GM18868 (cell line): Measurements from ENCODE around the gene ILDR2.

Experiments
- ATAC-seq: cut with Tn5 transposase; IDR thresholded peaks from one replicate; pipeline ENCODE4 v1.9.1; 2021; ENCODE audit warnings: mild to moderate bottlenecking, moderate library complexity; ENCODE audit not compliant: unreplicated experiment

The ILDR2 gene

DNA sequence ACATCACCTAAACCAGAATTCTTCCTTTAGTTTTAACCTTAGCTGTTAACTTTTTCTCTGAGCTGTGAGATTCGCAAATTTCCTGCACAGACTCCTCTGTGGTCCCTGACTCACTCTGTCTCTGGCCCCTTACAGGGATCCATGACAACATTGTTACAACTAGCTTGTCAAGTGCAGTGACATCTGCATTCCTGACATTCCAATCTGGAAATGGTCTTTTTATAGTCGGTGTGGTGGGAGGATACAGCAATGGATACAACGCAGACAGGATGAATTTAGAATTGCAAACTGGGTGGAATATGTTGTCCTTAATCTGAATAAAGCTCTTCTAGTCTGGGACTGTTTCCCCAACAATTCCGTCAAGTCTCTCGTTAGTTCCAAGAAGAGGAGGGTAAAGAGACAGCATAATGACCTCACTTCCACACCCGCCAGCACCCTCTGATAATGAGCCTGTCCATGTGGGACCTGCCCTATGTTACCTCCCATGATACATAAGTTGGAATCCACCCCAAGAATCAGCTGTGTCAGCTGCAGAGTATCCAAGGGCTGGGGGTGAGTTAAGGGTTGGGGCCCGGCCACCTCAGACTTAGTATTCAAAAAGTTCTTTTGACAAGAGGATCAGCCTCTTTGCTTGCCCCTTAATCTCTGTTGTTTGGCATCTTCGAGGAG, 49.4 kb downstream of the ILDR2 start:
- ATAC-seq = no peak

DNA sequence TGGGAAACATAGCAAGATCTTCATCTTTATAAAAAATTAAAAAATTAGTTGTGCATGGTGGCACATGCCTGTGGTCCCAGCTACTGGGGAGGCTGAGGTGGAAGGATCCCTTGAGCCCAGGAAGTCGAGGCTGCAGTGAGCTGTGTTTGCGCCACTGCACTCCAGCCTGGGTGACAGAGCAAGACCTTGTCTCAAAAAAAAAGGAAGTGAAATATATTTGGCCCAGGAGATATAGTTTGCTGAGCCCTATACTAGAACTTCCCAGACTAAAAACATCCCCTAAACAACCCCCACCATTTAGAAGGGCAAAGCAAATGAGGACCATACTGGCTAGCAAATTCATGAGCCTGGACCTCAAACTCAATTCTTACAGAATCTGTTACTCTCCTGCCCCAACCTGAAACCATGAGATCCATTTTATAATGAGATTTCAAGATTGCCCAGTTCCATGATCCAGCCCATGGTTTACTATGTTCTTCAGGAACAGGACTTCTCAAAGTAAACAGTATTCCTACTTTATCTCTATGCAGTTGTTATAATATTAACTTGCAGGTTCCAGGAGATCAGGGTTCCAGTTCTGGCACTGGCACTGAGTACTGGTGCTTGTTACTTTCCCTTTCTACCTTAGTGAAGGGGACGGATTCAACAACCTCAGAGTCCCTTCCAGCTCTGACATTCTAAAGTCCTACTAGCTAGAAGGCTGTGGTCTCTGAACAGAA, 50.4 kb downstream of the ILDR2 start:
- peak; percentile 94 for ATAC-seq

DNA sequence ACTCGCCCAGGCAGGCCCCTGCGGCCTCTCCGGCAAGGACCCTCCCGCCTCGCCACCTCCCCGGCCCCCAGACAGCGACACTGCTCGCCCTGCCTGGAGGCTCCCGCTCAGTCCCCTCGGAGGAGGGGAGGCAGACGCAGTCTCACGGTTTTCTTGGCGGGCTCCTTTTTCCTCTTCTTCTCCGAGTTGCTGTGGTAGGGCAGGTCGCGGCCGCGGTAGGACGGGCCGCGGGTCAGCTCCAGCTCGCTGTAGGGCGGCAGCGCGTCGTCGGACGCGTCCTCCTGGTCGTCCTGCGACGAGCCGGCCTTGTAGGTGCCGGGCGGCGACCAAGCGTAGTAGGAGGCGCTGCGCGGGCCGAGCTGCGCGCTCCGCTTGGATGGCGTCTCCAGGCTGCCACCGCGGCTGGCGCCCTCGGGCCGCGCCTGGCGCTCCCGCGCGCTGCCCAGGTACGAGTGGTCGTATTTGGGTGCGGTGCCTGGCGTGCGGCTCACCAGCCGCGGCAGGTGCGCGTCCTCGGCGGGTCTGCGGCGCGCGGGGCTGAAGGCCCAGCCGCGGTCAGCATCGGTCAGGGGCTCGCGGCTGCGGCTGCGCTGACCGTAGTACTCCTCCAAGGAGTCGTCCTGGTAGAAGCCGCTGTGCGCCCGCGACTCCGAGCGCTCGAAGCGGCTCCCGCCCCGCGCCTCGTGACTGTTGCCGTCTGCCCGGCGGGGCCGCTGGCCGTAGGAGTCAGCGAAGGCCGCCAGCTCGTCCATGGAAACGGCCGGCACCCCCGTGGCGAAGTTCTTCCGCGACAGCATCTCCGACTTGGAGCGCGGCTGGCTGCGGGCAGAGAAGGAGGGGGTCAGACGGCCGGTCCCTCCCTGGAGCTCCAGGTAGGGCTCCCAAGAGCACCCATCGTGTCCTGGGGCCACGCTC, 54.5 kb downstream of the ILDR2 start:
- ATAC-seq = no peak

DNA sequence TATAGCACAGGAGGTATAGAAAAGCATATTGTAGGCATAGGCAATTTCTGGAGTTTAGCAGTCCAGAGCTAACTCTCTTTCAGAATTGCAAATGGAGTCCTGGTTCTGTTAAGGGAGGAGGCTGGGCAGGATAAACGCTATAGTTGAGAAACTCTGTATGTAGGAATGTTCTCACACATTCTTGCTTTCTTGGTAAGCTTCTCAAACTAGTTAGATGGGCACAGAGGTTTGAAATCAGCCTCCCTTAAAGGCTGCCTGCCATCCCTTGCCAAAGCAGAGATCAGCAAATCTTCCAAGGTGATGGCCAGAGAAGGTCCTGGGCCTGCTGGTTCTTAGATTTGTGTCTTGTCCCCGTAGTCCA, 56.4 kb downstream of the ILDR2 start:
- no peak for ATAC-seq

DNA sequence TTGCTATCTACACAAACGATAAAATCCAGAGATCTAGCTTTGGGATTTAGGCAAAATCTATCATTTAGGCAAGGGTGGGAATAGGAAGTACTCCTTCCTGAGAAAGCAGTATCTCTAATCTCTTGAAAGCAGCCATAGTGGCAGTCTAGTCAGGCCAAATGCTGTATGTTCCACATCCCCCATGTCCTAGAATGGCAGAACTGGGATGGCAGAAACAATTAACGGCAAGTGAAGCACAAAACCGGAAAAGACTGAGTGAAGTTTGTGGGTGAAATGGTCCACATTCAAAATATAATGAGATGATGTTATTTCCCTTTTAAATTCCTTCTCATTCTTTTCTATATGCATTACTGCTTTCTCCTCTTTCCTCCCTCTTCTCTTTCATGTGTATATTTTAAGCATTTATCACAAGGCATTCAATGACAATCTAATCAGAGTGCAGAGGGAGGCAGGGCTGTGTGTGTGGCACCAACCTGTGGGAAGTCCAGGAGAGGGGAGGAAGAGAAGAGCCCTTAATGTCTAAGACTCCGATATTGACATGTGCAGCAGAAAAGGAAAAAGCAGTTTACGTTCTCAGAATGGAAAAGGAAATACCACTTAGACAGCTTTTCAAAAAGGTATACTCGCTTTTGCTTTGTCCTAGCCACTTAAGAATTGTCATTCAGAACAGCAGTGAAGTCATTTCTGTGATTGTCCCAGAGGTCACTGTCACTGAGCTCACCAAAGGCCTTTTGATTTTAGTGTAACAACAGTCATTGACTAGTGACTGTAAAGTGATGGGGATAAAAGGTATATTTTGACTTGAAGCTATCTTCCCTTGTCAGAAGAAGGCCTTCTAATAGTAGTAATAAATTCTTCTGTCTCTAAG, 57.0 kb downstream of the ILDR2 start:
- ATAC-seq = no peak

DNA sequence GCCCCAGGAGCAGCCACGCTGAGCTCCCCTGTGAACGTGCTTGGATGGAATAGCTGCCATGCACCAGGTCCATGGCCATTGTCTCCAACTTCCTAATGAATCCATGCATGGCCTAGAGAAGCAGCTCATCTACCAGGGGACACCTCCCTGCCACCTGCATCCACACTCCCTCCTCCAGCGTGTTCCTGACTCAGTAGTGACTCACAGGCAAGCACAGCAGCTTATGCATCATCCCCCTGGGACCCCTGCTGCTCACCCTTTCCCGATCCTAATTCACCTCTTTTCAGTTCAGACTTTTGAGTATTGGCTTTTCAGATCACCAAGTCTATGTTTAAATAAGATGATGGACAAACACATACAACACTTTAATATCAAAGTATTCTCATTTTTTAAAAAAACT, 59.4 kb downstream of the ILDR2 start:
- no peak for ATAC-seq

DNA sequence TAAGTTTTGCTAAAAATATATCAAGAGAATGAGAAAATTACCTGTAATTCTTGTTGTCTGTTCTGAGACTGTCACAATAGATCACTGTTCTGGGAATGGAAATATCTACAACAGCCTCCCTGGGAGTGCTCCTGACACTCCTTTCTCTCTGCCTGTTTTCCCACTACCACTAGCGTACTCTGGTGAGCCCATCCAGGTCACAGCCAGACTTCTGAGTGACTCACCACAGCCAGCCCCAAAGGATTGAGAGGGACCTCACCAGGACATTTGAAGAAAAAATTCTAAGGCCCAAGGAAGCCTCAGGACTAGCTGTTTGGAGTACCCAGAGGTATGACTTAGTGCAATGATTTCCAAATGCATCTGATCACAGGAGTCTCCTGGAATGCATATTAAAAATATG, 60.3 kb downstream of the ILDR2 start:
- no peak for ATAC-seq

DNA sequence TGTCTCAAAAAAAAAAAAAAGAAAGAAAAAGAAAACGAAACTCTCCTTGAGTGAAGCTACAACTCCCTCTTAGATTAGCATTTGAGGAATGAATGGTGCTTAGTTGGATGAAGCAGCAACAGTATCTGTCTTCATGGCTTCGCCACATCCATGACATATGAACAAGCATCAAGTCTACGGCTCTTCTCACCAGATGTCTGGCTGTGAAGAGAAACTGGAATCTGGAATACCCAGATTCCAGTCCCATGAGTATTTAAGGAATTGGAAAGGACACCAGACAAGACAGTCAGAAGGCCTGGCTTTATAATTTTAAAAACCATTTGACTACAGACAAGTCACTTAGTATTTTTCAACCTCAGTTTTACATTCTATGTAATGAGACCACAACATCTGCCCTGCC, 61.2 kb downstream of the ILDR2 start:
- no peak for ATAC-seq

DNA sequence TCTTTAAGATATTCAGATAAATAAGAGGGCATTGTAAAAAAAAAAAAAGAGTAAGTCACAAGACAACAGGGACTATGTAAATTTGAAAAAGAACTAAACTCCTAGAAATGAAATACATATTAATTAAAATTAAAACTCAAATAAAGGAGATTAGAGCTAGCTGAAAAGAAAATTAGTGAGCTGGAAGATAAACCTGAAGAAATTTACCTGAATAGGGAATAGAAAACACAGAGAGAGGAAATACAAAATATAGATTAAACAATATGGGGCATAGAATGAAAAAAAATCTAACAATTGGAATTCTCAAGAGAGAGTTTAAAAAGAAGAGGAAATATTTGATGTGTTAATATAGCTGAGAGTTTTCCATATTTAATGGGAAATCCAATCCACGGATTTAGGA, 63.7 kb downstream of the ILDR2 start:
- no peak for ATAC-seq

DNA sequence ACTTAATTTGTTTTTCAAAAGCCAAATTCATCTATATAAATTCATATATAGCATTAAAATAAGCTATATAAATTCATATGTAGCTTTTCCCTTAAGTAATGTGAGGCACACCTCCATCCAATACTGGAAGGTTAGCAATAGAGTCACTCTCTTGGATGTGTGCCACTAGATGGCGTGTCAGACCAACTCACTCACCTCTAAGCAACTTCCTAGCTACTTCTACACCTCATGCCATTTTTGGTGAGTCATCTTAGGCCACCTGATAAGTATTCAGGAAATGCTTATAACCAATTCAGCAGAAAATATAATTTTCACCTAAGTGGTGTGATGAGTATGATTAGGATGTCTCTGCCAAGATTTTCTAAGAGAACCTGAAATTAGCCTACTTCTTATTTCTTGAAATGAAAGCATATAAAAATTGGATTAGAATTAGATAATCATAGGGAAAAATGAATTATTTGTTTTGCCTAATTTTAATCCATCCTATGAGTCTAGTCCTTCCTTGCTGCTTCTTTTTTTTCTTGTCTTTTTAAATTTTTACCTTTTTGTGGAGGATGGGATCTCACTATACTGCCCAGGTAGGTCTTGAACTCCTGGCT, 64.8 kb downstream of the ILDR2 start:
- ATAC-seq = peak; percentile 96

DNA sequence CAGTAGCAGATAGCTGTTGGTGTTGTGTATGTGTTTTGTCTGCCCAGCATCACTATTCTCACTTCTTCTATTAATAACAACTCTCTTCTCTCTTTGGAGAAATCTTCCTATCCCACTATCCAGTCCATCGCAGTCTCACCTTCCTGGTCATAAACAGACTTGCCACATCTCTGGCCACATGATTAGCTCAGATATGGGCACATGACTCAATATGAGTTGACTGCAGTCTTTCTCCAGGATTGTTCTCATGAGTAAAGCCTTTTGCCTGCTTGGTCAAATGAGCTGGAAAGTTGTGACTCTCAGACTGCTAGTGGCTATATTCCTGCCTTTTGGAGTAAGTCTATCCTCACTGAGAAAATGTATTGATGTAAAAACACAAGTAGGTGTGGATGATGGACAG, 66.4 kb downstream of the ILDR2 start:
- ATAC-seq = no peak

DNA sequence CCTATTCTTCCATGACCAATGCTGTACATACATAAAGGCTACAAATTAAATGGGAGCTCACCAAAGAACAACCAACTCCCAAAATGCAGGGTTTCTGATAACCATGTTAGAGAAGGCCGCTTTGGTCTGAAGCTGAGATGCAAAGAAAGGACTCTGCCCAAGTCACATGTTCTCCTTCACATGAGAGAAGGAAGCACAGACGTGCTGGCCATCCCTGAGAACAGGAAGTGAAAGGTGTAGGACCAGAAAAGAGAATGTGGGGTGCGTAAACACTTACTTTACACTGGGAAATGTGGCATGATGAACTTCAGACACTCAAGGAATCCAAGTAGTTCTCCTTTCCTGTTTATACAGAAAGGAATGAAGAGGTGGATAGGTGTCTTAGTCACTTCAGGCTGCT, 67.6 kb downstream of the ILDR2 start:
- ATAC-seq = peak; percentile 55

DNA sequence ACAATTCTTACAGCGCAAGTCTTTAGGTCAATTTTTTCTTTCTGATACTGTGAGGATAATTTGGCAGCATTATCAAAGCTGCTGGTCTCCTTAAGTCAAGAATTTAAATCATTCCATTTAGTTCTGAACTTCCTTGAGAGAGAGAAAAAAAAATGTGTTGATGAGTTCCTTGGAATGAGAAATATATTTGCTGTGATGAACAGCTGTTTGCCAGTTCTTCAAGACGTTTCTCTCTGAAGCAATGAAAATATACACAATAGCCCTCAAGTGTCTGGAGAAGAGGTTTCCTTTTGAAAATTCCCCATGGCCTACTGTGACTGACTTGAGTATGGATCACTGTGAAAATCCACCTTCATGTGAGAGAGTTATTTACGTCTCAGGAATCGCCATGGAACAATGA, 68.3 kb downstream of the ILDR2 start:
- no peak for ATAC-seq

DNA sequence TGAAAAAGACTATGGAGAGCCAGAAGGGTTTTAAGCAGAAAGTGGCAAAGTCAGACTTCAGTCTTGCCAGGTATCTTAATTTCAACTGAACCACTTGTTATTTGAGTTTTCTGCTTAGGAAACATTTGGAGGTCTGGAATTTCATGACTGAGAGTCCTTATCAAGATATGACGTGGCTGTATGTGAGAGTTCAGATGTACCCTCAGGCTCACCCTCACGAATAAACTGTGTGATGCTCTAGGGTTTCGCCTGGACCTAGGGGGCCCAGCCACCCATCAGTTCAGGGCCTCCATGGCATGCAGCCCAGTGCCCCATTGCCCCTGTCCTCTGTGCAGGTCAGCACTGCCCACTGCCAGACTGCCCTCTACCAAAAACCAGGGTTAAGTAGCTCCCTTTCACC, 68.7 kb downstream of the ILDR2 start:
- no peak for ATAC-seq

DNA sequence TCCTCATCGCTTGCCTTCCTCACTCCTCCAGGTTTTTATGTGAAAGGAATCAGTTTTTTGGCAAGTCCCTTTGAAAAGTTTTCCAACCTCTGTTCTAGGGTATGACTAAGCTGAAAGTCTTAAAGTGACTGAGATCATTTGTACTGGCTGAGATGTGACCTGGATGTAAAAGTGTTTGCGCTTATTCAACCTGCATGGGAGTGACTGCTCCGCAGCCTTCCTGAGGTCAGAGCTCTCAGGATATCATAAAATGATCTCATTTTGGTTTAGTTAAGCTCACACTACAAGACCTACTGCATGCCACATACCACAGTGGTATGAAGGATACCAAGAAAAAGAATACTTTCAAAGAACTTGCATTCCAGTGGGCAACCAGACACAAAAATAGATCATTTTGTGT, 69.4 kb downstream of the ILDR2 start:
- ATAC-seq = no peak

DNA sequence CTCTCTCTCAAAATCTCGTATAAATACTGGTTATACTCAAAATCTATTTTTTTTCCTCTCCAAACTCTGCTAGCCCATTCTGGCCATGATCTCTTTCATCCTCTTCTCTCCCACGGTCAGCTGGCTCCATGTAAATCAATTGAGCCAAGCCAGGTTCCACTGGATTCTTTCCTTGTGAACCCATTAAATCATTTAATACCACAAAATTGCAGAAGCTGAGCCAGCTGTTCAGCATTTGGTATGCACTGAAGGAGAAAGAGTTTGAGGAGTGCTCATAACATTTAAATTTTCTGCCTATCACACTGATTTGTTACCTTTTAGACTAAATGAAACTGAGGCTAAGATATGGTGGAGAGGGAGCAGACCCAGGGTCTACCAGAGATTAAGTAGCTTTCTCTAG, 70.2 kb downstream of the ILDR2 start:
- no peak for ATAC-seq

DNA sequence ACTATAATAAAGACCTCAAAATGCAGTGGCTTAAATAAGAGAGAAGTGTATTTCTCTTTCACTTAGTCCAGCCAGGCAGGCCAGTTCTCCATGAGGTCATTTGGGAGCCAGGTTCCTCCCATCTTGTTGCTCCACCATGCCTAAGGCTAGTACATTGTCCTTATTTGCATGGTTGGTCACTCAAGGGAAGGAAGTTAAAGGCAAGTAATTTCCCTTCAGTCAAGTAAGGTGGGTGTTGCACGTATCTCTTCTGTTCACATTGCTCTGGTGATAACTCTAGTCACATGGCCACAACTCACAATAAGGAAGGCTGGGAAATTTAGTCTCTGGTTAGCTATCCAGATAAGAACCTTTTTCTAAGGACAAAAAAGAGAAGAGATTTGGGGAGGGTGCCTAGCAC, 72.1 kb downstream of the ILDR2 start:
- ATAC-seq = no peak

DNA sequence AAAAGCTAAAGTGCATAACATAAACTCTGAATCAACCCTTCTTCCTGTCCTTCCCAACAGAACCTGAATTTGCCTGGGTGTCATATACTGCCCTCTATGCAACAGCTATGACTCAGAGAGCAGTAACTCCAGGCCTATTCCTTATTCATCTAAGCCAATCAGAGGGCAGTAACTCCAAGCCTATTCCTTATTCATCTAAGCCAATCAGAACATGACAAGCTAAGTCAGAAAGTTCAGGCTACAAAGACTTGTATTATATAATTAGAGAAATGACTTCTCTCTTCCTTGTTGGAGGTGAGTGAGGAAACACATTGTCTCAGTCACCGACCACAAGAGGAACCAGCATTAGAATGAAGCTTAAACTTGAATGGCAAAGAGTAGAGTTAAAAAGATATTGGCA, 73.1 kb downstream of the ILDR2 start:
- ATAC-seq = no peak

DNA sequence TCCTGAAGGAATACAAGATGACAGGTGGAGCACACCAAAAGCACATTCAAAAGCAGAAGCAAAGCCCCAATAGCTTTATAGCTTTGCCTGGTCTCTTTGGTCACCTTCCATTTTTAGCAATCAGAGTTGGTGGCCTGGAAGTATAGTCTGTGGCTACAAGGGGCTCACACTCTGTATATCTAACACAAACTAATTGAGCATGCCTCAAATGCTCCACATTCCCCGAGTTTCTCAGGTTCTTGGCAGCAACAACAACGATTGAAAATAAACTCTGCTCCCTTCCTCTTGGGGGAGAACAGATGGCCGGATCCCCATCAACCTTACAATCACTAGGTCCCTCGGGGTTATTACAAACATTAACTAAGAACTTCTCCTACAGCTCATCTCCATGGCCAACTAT, 74.4 kb downstream of the ILDR2 start:
- no peak for ATAC-seq

DNA sequence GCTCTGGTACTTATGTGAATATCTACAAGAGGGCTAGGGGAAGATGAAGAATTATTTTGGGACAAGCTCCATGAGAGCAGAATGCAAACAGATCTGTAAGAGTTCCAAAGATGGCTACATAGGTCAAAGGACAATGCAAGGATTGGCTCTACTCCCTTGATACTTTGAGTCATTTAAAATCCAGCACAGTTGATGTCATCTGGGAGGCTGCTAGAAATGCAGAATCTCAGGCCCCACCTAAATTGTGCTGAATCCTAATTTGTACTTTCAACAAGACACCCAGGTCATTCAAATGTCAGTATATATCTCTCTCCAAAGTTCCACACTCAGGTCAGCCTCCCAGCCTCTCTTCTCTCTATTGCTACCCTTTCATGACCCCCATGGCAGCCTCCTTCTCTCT, 75.6 kb downstream of the ILDR2 start:
- no peak for ATAC-seq

DNA sequence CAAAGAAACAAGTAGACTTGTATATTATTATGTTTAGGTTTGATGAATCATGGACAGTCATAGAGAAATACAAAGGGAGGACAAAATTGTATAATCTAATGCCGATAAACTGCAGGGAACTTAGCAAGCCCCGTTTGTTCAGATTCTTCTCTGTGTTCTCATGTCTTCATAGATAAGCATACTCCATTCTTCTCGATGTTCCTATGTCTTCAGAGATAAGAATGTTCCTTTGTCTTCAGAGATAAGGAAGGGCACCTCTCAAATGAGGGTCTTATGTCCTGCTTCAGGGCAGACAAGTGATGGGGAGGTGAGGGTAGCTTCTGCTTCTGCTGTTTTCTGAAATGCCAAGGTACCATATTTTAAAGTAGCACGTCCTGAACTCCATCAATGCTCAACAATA, 79.6 kb downstream of the ILDR2 start:
- ATAC-seq = no peak
